K562 (cell line): Measurements from ENCODE around the gene SNRNP48.

Experiments
- NCOA2 ChIP-seq, 2 experiments: fragments of 450-650 bp; IDR thresholded peaks; 2 replicates each; pipeline ENCODE4 v1.6.1; 2018; ENCODE audit warnings: mild to moderate bottlenecking in 2 of 2, moderate library complexity in 1 of 2; ENCODE audit not compliant: partially characterized antibody in 2 of 2
- NEUROD1 ChIP-seq: fragments of 150-350 bp; IDR thresholded peaks from 2 replicates; pipeline ENCODE4 v1.6.1; 2014; ENCODE audit warnings: borderline replicate concordance, low read length, low read depth; ENCODE audit not compliant: partially characterized antibody
- NFYB ChIP-seq: IDR thresholded peaks from 2 replicates; pipeline ENCODE4 v1.6.1; 2011; ENCODE audit warnings: mild to moderate bottlenecking, moderate library complexity; ENCODE audit not compliant: insufficient read length; ENCODE audit errors: extremely low read depth
- NRF1 ChIP-seq, 2 experiments: fragments of 450-650 bp; IDR thresholded peaks in 1 of 2; conservative IDR thresholded peaks in 1 of 2; 2 replicates each; pipeline ENCODE4 v1.6.1; 2014; ENCODE audit warnings: mild to moderate bottlenecking in 2 of 2
- SREBF2 ChIP-seq: sonication (generic); formaldehyde crosslinking; IDR thresholded peaks from 2 replicates; pipeline ENCODE4 v1.4.0; 2020; ENCODE audit warnings: mild to moderate bottlenecking, missing genetic modification reagents
- TF ChIP-seq, protein P1 (sequence below): fragments of 250-450 bp; sonication (Bioruptor Pico); IDR thresholded peaks from 2 replicates; pipeline ENCODE4 v1.8.0; 2021; ENCODE audit warnings: moderate library complexity, mild to moderate bottlenecking, inconsistent platforms

DNA sequence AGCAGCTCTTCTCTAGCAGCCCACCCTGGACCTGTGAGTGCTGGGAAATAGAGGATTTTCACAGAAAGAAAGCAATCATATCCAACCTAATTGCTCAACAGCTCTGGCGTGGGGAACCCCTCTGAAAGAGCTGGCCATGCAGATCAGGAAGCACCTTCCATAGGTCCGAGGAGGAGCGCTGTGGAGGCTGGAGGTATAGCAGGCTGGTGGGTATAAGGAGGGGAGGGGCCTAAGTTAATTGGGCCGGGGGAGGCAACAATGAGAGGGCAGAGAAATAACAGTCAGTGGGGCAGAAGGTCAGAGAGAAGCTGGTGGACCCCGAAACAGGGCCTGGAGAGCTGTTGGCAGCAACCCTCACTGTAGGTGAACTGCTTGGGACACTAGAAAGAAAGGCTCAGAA lies 40.8 kb downstream of the SNRNP48 start:
- TF ChIP-seq NRF1 (conservative IDR thresholded peaks at IDR 0.05 in 1 of 2, IDR thresholded peaks at IDR 0.05 in 1 of 2) (no peak), NEUROD1 (no peak), SREBF2 (CRISPR knock-in tag) (no peak), NFYB (no peak), NCOA2 (IDR thresholded peaks at IDR 0.05; ENCODE audit: partially characterized antibody in 2 of 2) (no peak)
- TF ChIP-seq, protein P1, sequence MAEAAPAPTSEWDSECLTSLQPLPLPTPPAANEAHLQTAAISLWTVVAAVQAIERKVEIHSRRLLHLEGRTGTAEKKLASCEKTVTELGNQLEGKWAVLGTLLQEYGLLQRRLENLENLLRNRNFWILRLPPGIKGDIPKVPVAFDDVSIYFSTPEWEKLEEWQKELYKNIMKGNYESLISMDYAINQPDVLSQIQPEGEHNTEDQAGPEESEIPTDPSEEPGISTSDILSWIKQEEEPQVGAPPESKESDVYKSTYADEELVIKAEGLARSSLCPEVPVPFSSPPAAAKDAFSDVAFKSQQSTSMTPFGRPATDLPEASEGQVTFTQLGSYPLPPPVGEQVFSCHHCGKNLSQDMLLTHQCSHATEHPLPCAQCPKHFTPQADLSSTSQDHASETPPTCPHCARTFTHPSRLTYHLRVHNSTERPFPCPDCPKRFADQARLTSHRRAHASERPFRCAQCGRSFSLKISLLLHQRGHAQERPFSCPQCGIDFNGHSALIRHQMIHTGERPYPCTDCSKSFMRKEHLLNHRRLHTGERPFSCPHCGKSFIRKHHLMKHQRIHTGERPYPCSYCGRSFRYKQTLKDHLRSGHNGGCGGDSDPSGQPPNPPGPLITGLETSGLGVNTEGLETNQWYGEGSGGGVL (CRISPR knock-in tag): no peak
